Endothelial cell of umbilical vein (primary cell): ENCODE results near the gene ZBTB43. TPM values are rescaled to one million over a fixed set of nuclear protein-coding genes. Genes with fewer than 3 reads are reported as not detected.

Experiments used
- BruUV-seq: library from RNA; stranded (reverse); fragments of 400-500 nt; replicated peaks from 2 replicates; lab custom pipeline; 2021; lab: Mats Ljungman, UMichigan
- CTCF ChIA-PET: fragments of 300-600, 350-600 bp; sonication (Branson Sonifier 250); formaldehyde crosslinking; loops from one replicate; lab custom pipeline; 2021; ENCODE audit warnings: antibody characterized with exemption, inconsistent platforms; lab: Charles Lee
- POLR2A ChIA-PET: fragments of 300-600, 350-600 bp; sonication (Branson Sonifier 250); formaldehyde crosslinking; loops from one replicate; lab custom pipeline; 2021; ENCODE audit warnings: antibody characterized with exemption, inconsistent platforms; lab: Charles Lee
- DNase-seq: peaks from one replicate; pipeline ENCODE4 v3.0.0-alpha.2; 2011; ENCODE audit warnings: low read depth, low spot score
- FAIRE-seq: peaks from 2 replicates; lab custom pipeline; 2011; peaks lifted over from hg19 to GRCh38; lab: Jason Lieb, UNC
- H2AFZ ChIP-seq: 2 replicates; pipeline ENCODE4 v1.6.0; 2012; ENCODE audit warnings: low read depth, low read length, control low read depth, inconsistent platforms
- H3K27ac ChIP-seq: 2 replicates; pipeline ENCODE4 v1.5.1; 2011; ENCODE audit warnings: low read depth, mild to moderate bottlenecking, control low read depth, low read length, moderate library complexity; ENCODE audit not compliant: insufficient read depth
- H3K27me3 ChIP-seq, 2 experiments: 2 replicates each; pipeline versions ENCODE4 v1.6.0 to v1.6.1; 2011; ENCODE audit warnings: low read length in 2 of 2, mixed read lengths in 1 of 2; ENCODE audit not compliant: control insufficient read depth in 2 of 2, insufficient read depth in 2 of 2
- H3K36me3 ChIP-seq, 2 experiments: 2 replicates in 1 of 2; 3 replicates in 1 of 2; pipeline ENCODE4 v1.5.1; 2011; ENCODE audit warnings: low read length in 2 of 2, mild to moderate bottlenecking in 1 of 2, moderate library complexity in 1 of 2; ENCODE audit not compliant: control insufficient read depth in 2 of 2, insufficient read depth in 2 of 2; ENCODE audit errors: extremely low read depth in 1 of 2
- H3K4me1 ChIP-seq: 3 replicates; pipeline ENCODE4 v1.5.1; 2011; ENCODE audit warnings: mild to moderate bottlenecking, low read length; ENCODE audit not compliant: control insufficient read depth, insufficient read depth; ENCODE audit errors: extremely low read depth
- H3K4me2 ChIP-seq: 2 replicates; pipeline ENCODE4 v1.6.1; 2011; ENCODE audit warnings: low read length, control low read depth, mixed read lengths; ENCODE audit not compliant: insufficient read depth
- H3K4me3 ChIP-seq, 3 experiments: fragments of 200-600 bp in 1 of 3; sonication (generic), shearing (Covaris generic) in 1 of 3; replicated peaks in 1 of 3; 2 replicates each; pipeline ENCODE4 v1.5.1; 2011 to 2016; ENCODE audit warnings: control low read depth in 3 of 3, low read length in 3 of 3, mild to moderate bottlenecking in 2 of 3, inconsistent platforms in 1 of 3, low read depth in 1 of 3, moderate library complexity in 1 of 3; ENCODE audit not compliant: insufficient read depth in 1 of 3
- H3K79me2 ChIP-seq: 2 replicates; pipeline ENCODE4 v1.6.0; 2012; ENCODE audit warnings: low read length, inconsistent platforms; ENCODE audit not compliant: control insufficient read depth, insufficient read depth
- H3K9ac ChIP-seq: replicated peaks from 2 replicates; pipeline ENCODE3; 2011; ENCODE audit warnings: low read length, control low read depth; ENCODE audit not compliant: insufficient read depth; ENCODE audit errors: extremely low read depth
- H3K9me1 ChIP-seq: replicated peaks from 3 replicates; pipeline ENCODE4 v1.6.0; 2011; ENCODE audit warnings: mild to moderate bottlenecking, low read length; ENCODE audit not compliant: control insufficient read depth, insufficient read depth; ENCODE audit errors: extremely low read depth
- H3K9me3 ChIP-seq: replicated peaks from 2 replicates; pipeline ENCODE4 v1.5.1; 2012; ENCODE audit warnings: low read length, inconsistent platforms; ENCODE audit not compliant: control insufficient read depth, insufficient read depth
- H4K20me1 ChIP-seq: replicated peaks from 2 replicates; pipeline ENCODE3; 2011; ENCODE audit warnings: mild to moderate bottlenecking, low read length; ENCODE audit not compliant: control insufficient read depth, insufficient read depth; ENCODE audit errors: extremely low read depth
- EZH2 ChIP-seq: IDR thresholded peaks from 2 replicates; pipeline ENCODE4 v1.6.1; 2012; ENCODE audit warnings: borderline replicate concordance, low read depth, mild to moderate bottlenecking, moderate library complexity, low read length, inconsistent platforms; ENCODE audit not compliant: severe bottlenecking
- FOS ChIP-seq: IDR thresholded peaks from 2 replicates; pipeline ENCODE4 v1.6.1; 2011; ENCODE audit warnings: mild to moderate bottlenecking, low read length, moderate library complexity, borderline replicate concordance; ENCODE audit not compliant: insufficient read depth
- GATA2 ChIP-seq: IDR thresholded peaks from 2 replicates; pipeline ENCODE4 v1.7.0; 2011; ENCODE audit warnings: low read depth, mild to moderate bottlenecking, moderate library complexity, mixed read lengths, low read length; ENCODE audit not compliant: insufficient read length, insufficient read depth
- JUN ChIP-seq: IDR thresholded peaks from 2 replicates; pipeline ENCODE4 v1.6.1; 2011; ENCODE audit warnings: borderline replicate concordance, low read depth; ENCODE audit not compliant: insufficient read length, insufficient read depth
- MYC ChIP-seq: IDR thresholded peaks from one replicate; pipeline ENCODE4 v1.6.1; 2011; ENCODE audit warnings: mild to moderate bottlenecking, low read depth, low read length
- POLR2A ChIP-seq: IDR thresholded peaks from 2 replicates; pipeline ENCODE4 v1.6.1; 2012; ENCODE audit warnings: low read depth, mild to moderate bottlenecking, control low read depth, low read length
- POLR2AphosphoS5 ChIP-seq: IDR thresholded peaks from 2 replicates; pipeline ENCODE4 v1.6.1; 2012; ENCODE audit warnings: low read depth, mild to moderate bottlenecking, control low read depth, low read length, moderate library complexity; ENCODE audit not compliant: insufficient read depth
- dilution Hi-C: fragments of 300-500 bp; cut with MboI; formaldehyde crosslinking; loops from one replicate; pipeline ENCODE4 v1.15.0; 2019; ENCODE audit warnings: low sequenced_read_pairs; ENCODE audit not compliant: extremely low pct_ligation_motif_present
- intact Hi-C: fragments of 100-400 bp; cut with micrococcal nuclease; formaldehyde crosslinking; loops from one replicate; pipeline ENCODE4 v1.10.0; 2022
- polyA plus RNA-seq, 4 experiments: library from polyadenylated mRNA; depleted of rRNA in 3 of 4; stranded (reverse) in 3 of 4; unstranded in 1 of 4; fragments of >200 nt; gene quantifications; 2 replicates each; pipeline versions ENCODE4 v1.2.1 to v1.2.3, GENCODE V29; 2011 to 2012; ENCODE audit warnings: missing spikeins in 1 of 4
- total RNA-seq: library from RNA; stranded (reverse); gene quantifications from 2 replicates; pipeline ENCODE4 v1.2.3, GENCODE V29; 2021
- TF ChIP-seq, protein P1 (sequence below), 2 donors: IDR thresholded peaks; 1 replicate in 1 of 2; 2 replicates in 1 of 2; pipeline ENCODE4 v1.5.1; 2011; ENCODE audit warnings: low read length in 2 of 2, mild to moderate bottlenecking in 2 of 2, moderate library complexity in 2 of 2, control low read depth in 1 of 2, inconsistent platforms in 1 of 2, low read depth in 1 of 2; ENCODE audit not compliant: insufficient read depth in 1 of 2; ENCODE audit errors: extremely low read depth in 1 of 2
- TF ChIP-seq, protein P2 (sequence below): IDR thresholded peaks from 2 replicates; pipeline ENCODE4 v1.6.1; 2011; ENCODE audit not compliant: insufficient read depth, insufficient read length

The ZBTB43 gene
- total and polyA plus RNA-seq, 2 donors (not counting 3 experiments of a cell fraction or from before 2014, with no cell fraction given): 3.2 to 9.0 TPM

- no peak overlapping the region for H2AFZ ChIP-seq
- ChIA-PET POLR2A (no interaction called here), CTCF (interaction anchor here (1.0 to 1.4 kb wide), 2 partner anchors 16 to 19 kb away, joined by 4 read pairs; no protein-coding TSS in a partner anchor)
- intact Hi-C loops (no loop called here), dilution Hi-C loops (no loop called here)
- FAIRE-seq (no peak), DNase-seq (no peak)
- H3K4me1 ChIP-seq: no peaks in the 10 kb centered on the region
- H3K9me3 ChIP-seq: no peaks in the 10 kb centered on the region
- no peak overlapping the region for H3K4me3 ChIP-seq
- H3K36me3 ChIP-seq: peaks cover 8 to 14% of the 10 kb centered on the region in 2 experiments
- no peak for TF ChIP-seq MYC
- TF ChIP-seq, protein P1, sequence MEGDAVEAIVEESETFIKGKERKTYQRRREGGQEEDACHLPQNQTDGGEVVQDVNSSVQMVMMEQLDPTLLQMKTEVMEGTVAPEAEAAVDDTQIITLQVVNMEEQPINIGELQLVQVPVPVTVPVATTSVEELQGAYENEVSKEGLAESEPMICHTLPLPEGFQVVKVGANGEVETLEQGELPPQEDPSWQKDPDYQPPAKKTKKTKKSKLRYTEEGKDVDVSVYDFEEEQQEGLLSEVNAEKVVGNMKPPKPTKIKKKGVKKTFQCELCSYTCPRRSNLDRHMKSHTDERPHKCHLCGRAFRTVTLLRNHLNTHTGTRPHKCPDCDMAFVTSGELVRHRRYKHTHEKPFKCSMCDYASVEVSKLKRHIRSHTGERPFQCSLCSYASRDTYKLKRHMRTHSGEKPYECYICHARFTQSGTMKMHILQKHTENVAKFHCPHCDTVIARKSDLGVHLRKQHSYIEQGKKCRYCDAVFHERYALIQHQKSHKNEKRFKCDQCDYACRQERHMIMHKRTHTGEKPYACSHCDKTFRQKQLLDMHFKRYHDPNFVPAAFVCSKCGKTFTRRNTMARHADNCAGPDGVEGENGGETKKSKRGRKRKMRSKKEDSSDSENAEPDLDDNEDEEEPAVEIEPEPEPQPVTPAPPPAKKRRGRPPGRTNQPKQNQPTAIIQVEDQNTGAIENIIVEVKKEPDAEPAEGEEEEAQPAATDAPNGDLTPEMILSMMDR (IDR thresholded peaks at IDR 0.05; ENCODE audit: extremely low read depth in 1 of 2, insufficient read depth in 1 of 2, low read depth in 1 of 2, low read length in 2 of 2): no peak
- no peak for TF ChIP-seq FOS
- no peak for TF ChIP-seq EZH2
- no peak overlapping the region for H3K4me2 ChIP-seq
- peaks cover 4% of the 10 kb centered on the region for H3K79me2 ChIP-seq
- H4K20me1 ChIP-seq: no peaks in the 10 kb centered on the region
- no peaks in the 10 kb centered on the region for H3K27me3 ChIP-seq
- H3K9ac ChIP-seq: no peak overlapping the region
- no TSS peak for BruUV-seq
- H3K27ac ChIP-seq: no peak overlapping the region
- no peaks in the 10 kb centered on the region for H3K9me1 ChIP-seq
Observed at GRCh38 chr9:126830827-126831226, 26.0 kb downstream of the ZBTB43 start.

- BruUV-seq: no TSS peak
- Histone ChIP-seq H3K79me2 (peaks cover 7% of the 10 kb centered on the region), H3K9me1 (no peaks in the 10 kb centered on the region), H3K27me3 (no peaks in the 10 kb centered on the region), H2AFZ (no peak overlapping the region), H3K9ac (no peak overlapping the region), H3K27ac (no peak overlapping the region), H3K4me1 (no peaks in the 10 kb centered on the region), H4K20me1 (no peaks in the 10 kb centered on the region), H3K36me3 (peaks cover 8 to 15% of the 10 kb centered on the region in 2 experiments), H3K4me2 (no peak overlapping the region), H3K9me3 (no peaks in the 10 kb centered on the region), H3K4me3 (no peak overlapping the region)
- CTCF ChIA-PET: interaction anchor here (1.4 to 2.8 kb wide), 2 partner anchors 12 to 17 kb away, joined by 4 to 8 read pairs; no protein-coding TSS in a partner anchor
- TF ChIP-seq FOS (no peak), EZH2 (no peak), MYC (no peak), JUN (no peak), GATA2 (no peak), POLR2A (no peak), POLR2AphosphoS5 (no peak)
- TF ChIP-seq, protein P2, sequence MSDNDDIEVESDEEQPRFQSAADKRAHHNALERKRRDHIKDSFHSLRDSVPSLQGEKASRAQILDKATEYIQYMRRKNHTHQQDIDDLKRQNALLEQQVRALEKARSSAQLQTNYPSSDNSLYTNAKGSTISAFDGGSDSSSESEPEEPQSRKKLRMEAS: no peak
- TF ChIP-seq, protein P1 (IDR thresholded peaks at IDR 0.05; ENCODE audit: extremely low read depth in 1 of 2, insufficient read depth in 1 of 2, low read depth in 1 of 2, low read length in 2 of 2): no peak
- POLR2A ChIA-PET: no interaction called here
- no peak for DNase-seq
- dilution Hi-C loops: no loop called here
- FAIRE-seq: no peak
- intact Hi-C loops: no loop called here
Observed at GRCh38 chr9:126832440-126832839, 27.6 kb downstream of the ZBTB43 start.
